NCI-H2029 treated with DMSO at 0.1 percent for 48 hours (cell line): ENCODE data around the gene CNNM2.

ENCODE experiments used
- DNase-seq: peaks from one replicate; lab custom pipeline; 2025; lab: John Stamatoyannopoulos, UW

Gene CNNM2

GRCh38 chr10:102917962-102918816 is at the start of gene CNNM2:
CNNM2 (plus strand) TSS chr10:102918294; CDS start chr10:102918481, 187 bp downstream.
- DNase-seq, result peak; percentile 83

- no peak for DNase-seq
Measured at GRCh38 chr10:102868911-102869257, 49.2 kb upstream of the CNNM2 start.

DNA sequence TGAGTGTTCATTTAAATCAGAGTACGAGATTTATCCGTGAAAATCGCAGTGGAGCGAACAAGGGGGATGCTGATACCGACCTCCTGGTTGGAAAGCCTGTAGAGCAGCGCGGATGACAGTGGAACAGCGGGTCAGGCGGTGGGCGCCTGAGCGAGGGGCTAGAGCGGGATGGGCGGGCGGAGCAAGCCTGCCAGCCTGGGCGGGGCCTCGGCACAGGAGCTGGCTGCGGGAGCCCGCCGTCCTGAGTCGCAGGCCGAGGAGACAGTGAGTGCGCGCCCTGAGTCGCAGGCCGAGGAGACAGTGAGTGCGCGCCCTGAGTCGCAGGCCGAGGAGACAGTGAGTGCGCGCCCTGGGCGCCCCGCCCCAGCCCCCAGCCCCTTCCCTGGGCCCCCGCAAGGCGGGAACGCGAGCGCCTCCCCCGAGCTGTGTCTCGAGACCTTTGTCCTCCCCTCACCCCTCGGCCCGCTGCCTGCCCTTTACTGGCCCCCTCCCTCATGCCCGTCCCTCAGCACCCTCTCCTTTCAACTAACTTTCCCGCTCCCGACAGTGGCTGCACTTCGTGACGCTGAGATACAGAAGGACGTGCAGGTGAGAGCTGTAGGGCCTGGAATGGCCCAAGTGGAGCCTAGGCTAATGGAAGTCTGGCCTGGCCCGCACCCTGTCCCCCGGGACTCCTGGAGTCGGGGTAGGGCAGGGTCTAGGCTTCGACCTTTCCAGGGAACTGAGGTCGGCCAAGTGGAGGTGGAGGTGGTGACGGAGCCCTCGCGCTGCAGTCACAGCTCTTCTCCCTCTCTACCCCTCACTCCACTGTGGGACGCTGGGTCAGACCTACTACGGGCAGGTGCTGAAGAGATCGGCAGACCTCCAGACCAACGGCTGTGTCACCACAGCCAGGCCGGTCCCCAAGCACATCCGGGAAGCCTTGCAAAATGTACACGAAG is 48.6 kb upstream of the CNNM2 start, which contains the start of gene AS3MT:
TSS of gene AS3MT (plus strand) at position 213 of the 941 bp plus-strand sequence. CDS start at position 336, 123 bp downstream.
- DNase-seq, result no peak

DNA sequence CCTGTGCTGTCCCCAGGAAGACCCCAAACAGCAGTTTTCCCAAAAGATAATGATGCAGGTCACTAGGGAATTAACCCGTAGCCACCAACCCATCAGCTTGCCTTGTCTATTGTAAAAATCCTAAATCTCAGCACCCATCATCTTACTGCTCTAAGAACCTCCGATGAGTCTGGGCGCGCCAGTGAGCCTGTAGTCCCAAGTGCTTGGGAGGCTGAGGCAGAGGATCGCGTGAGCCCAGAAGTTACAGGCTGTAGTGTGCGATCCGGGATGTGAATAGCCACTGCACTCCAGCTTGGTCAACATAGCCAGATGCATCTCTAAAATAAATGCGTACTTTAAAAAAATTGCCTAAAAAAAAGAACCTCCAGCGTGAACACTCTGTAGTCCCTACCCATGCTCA is 47.9 kb upstream of the CNNM2 start:
- DNase-seq, result no peak

- no peak for DNase-seq
Measured at GRCh38 chr10:102872163-102872562, 45.9 kb upstream of the CNNM2 start.

- DNase-seq, result no peak
Measured at GRCh38 chr10:102876747-102877153, 41.3 kb upstream of the CNNM2 start.

- no peak for DNase-seq
Measured at GRCh38 chr10:102878629-102879028, 39.5 kb upstream of the CNNM2 start.

DNA sequence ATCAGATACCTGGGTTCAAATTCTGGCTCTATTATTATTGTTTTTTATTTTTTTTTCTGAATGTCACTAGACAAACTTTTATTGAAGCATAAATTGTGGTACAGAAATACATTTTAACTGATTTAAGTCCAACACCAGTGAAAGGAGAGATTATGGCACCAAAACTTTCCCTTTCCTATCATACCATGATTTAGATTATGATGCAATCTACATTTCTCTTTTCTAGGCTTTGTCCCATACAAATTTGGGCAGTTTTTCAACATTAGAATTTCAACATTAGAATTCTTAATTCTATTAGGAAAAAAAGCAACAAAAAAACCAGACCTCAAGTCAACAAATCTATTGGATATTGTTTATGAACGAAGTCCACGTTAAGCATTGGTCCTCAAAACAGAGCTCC is 37.8 kb upstream of the CNNM2 start:
- no peak for DNase-seq

GRCh38 chr10:102888048-102888447 is 30.0 kb upstream of the CNNM2 start:
- DNase-seq, result no peak

GRCh38 chr10:102894466-102895213 is 23.5 kb upstream of the CNNM2 start:
- DNase-seq, result no peak

DNA sequence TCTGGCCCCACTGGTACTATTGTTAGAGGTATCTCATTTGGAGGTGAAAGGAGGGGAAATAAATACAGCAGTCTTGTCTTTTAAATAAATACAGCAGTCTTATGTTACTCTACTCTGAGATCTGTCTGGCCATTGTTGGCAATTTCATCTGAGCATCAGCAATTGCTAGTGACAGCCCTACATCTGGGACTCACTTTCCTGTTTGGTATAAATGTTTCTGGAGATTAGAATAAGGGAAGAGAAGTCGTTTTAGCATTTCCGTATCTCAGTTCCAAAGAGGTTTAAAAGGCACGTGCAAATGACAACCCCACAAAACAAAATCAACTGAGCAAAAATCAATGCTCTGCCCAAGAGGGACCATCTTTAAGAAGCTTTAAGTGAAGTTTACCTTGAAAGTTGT is 18.1 kb upstream of the CNNM2 start:
- no peak for DNase-seq

- DNase-seq, result no peak
Measured at GRCh38 chr10:102904346-102904745, 13.7 kb upstream of the CNNM2 start.

GRCh38 chr10:102906507-102906906 is 11.6 kb upstream of the CNNM2 start:
- DNase-seq, result no peak

DNA sequence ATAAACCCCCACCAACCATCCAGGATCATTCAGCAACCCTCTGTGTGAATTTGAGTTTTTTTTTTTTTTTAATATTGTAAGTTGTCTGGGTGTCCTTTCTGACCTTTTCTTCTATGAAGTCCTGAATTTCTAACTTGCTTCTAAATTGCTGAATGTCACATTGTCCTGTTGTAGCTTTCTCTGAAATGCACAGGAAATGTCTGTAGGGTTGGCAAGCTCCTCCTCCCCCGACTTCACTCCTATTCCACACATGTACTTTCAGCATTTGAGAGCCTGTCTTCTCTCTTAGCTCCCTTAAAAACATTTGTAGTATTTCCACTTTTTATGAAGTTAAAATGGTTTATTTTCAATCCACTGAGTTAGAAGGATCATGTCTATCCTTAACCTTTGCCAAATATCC is 3.3 kb upstream of the CNNM2 start:
- DNase-seq, result no peak

GRCh38 chr10:102916173-102916572 is 1.9 kb upstream of the CNNM2 start:
- DNase-seq, result no peak

DNA sequence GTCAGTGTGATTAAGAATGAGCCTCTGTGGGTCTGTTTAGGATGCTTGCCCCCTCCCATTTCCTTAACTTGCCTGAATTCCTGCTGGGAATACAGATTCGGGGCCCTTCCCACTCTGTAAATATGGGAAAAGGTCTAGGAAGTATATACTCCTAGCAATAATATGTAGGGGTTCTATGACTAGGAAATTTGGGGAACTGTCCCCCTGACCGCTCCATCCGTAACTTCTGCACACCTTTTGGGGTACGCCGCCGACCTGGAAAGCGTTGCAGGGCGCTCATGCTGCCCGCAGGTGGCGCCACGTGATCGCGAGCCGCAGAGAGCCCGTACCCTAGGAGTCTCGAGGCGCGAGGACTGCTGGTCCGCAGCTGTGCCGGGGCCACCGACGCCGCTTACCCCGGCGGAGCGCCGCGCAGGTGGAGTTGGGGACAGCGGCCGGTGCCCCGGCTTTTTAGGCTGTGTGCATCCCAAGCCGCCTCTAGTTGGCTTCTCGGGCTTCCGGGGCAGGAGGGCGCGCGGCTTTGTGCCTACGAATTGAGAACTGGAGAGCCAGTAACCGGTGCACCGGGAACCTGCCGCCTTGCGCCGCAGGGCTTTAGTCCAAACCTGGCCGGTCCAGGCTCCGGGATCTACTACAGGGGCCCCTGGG is 656 bp upstream of the CNNM2 start:
- DNase-seq, result no peak

DNA sequence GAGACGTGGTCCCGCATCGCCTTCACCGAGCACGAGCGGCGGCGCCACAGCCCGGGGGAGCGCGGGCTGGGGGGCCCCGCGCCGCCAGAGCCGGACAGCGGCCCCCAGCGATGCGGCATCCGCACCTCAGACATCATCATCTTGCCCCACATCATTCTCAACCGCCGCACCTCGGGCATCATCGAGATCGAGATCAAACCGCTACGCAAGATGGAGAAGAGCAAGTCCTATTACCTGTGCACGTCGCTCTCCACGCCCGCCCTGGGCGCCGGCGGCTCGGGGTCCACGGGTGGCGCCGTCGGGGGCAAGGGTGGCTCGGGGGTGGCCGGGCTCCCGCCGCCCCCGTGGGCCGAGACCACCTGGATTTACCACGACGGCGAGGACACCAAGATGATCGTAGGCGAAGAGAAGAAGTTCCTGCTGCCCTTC is 737 bp downstream of the CNNM2 start:
- DNase-seq, result no peak

DNA sequence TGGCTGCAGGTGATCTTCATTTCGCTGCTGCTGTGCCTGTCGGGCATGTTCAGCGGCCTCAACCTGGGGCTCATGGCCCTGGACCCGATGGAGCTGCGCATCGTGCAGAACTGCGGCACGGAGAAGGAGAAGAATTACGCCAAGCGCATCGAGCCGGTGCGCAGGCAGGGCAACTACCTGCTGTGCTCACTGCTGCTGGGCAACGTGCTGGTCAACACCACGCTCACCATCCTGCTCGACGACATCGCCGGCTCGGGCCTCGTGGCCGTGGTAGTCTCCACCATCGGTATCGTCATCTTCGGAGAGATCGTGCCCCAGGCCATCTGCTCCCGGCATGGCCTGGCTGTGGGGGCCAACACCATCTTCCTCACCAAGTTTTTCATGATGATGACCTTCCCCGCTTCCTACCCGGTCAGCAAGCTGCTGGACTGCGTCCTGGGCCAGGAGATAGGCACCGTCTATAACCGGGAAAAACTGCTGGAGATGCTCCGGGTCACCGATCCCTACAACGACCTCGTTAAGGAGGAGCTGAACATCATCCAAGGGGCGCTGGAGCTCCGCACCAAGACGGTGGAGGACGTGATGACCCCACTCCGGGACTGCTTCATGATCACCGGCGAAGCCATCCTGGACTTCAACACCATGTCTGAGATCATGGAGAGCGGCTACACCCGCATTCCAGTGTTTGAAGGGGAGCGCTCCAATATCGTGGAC is 1.3 kb downstream of the CNNM2 start:
- DNase-seq, result no peak

- no peak for DNase-seq
Measured at GRCh38 chr10:102919992-102920739, 2.1 kb downstream of the CNNM2 start.

DNA sequence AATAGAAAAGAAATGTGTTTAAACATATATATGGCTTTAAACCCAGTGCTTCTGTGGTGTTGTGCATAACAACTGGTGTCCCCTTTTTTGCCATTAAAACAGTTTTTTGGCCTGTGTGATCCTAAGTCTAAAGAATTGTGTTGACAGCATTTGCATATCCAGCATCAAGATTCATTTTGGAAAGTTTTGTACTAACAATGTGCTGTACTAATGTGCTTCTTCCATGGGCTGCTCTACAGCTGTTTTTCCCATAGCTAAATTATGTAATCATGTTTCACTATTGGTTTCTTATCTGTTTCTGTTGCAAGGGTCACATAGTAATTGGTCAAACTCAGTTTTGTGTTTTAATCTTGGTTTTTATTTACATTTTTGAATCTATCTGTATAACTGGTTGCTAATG is 5.5 kb downstream of the CNNM2 start:
- no peak for DNase-seq
